GM19023 (cell line): ENCODE results near the gene HTR3C.
"Not testable (repeated sequence)": the region's sequence is repeated elsewhere in the genome, so short reads cannot be mapped to it uniquely, and the experiment has no call there.

ENCODE experiments used
- ATAC-seq: cut with Tn5 transposase; IDR thresholded peaks from one replicate; pipeline ENCODE4 v1.9.1; 2021; ENCODE audit warnings: mild to moderate bottlenecking, moderate library complexity; ENCODE audit not compliant: unreplicated experiment

Gene HTR3C

DNA sequence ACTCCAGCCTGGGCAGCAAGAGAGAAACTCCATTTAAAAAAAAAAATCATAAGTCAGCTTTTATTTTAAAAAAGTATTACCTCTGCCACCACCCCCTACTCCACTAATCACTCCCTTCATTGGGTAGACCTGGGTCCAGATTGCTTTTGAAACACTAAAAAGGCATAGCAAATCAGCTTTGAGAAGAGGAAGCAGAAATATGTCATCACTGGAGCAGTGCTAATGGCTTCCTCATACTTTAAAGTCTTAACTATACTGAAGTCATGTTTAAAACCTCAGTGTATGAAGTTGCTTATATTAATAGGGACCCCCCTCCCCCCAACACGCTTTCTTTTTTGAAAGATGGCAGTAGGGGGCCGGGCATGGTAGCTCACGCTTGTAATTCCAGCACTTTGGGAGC, 22.3 kb upstream of the HTR3C start:
- no peak for ATAC-seq

GRCh38 chr3:184031187-184031792, 21.6 kb upstream of the HTR3C start, which contains the start of gene HTR3D:
TSS of gene HTR3D (plus strand) at chr3:184031742. CDS start at chr3:184031742, 0 bp downstream.
- ATAC-seq, result no peak

DNA sequence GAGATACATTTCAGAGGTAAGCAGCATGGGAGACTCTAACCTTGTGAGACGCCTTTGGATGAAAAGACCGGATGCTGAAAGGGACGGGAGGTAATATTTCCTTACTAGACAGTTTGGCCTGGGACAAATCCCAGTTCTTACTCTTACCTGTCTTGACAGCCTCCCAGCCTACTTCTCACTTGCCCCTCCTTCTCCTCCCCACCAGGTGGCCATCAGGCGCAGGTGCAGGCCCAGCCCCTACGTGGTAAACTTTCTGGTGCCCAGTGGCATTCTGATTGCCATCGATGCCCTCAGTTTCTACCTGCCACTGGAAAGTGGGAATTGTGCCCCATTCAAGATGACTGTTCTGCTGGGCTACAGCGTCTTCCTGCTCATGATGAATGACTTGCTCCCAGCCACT, 15.0 kb upstream of the HTR3C start:
- ATAC-seq, result no peak

GRCh38 chr3:184038307-184038706, 14.5 kb upstream of the HTR3C start:
- not testable (repeated sequence) for ATAC-seq

DNA sequence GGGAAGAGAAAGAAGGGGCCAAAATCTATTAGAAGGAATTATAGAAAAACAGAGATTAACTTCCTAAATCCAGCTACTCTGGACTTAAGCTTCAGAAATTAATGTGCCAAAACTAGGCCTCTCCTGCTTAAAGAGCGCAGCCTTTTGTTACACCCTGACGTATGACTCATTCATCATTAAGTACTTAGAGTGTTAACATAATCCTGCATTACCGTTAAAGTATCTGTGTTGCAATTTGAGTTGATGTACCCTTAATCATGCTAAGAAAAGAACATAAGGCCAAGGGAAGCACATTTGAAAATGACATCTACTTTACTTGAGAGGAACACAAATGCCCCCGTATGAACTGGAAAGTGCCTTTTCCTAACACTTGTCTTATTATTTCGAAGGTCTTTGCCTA, 13.4 kb upstream of the HTR3C start:
- no peak for ATAC-seq

GRCh38 chr3:184040010-184040409, 12.8 kb upstream of the HTR3C start:
- no peak for ATAC-seq

- ATAC-seq, result no peak
Measured at GRCh38 chr3:184042617-184043016, 10.2 kb upstream of the HTR3C start.

- ATAC-seq, result no peak
Measured at GRCh38 chr3:184045995-184046394, 6.9 kb upstream of the HTR3C start.

GRCh38 chr3:184050217-184050847, 2.5 kb upstream of the HTR3C start:
- no peak for ATAC-seq

- no peak for ATAC-seq
Measured at GRCh38 chr3:184058029-184058428, 5.2 kb downstream of the HTR3C start.

- no peak for ATAC-seq
Measured at GRCh38 chr3:184059424-184059823, 6.6 kb downstream of the HTR3C start.

GRCh38 chr3:184062637-184063036, 9.8 kb downstream of the HTR3C start:
- ATAC-seq, result no peak

DNA sequence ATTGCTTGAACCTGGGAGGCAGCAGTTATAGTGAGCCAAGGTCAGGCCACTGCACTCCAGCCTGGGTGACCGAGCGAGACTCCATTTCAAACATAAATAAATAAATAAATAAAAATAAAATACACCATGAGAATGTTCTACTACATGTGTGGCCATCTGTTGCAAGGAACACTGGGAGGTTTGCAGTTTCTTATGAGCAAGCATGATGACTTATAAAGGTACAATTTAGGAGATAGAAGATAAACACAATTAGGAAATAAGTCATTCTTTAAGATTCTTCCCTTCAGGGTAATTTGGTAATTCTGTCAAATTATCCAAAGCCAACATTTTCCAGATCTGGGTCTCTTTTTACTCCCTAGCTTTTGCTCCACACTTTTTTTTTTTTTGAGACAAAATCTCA, 13.4 kb downstream of the HTR3C start:
- ATAC-seq, result no peak

- ATAC-seq, result no peak
Measured at GRCh38 chr3:184067573-184068055, 14.8 kb downstream of the HTR3C start.

- no peak for ATAC-seq
Measured at GRCh38 chr3:184068344-184068743, 15.5 kb downstream of the HTR3C start.

- not testable (repeated sequence) for ATAC-seq
Measured at GRCh38 chr3:184071142-184071541, 18.3 kb downstream of the HTR3C start.

- no peak for ATAC-seq
Measured at GRCh38 chr3:184073621-184074020, 20.8 kb downstream of the HTR3C start.

DNA sequence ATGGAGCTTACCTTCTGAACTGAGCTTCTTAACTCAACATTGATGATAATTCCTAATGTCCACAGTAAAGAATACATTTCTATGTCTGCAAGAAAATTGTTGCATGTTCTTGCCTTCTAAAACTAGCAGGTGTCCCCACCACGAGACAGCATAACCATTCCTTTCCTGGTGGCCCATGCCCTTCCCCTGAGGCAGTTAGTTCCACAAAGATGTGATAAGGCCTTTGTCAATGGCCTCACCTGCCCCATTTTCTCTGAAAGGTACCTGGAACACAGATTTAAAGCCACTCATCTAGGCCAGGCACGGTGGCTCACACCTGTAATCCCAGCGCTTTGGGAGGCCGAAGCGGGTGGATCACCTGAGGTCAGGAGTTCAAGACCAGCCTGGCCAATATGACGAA, 23.1 kb downstream of the HTR3C start:
- ATAC-seq, result no peak

DNA sequence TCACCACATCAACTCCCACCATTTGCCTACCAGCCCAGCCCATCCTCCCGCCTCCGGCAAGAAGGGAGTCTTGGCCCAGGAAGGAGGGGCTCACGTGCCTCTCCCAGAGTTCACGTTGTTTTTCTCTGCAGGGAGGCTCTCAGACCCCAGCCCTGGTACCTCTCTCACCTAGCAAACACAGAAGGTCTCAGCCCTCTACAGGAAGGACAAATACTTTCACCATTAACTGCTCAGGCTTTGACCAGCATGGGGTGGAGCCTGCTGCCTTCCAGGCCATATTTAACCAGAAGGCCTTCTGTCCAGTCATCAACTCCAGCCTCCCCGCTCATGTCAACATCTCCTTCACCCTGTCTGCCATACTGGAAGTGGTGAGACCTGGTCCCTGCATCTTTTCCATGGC, 25.0 kb downstream of the HTR3C start:
- no peak for ATAC-seq

GRCh38 chr3:184078851-184079250, 26.0 kb downstream of the HTR3C start:
- ATAC-seq, result no peak

DNA sequence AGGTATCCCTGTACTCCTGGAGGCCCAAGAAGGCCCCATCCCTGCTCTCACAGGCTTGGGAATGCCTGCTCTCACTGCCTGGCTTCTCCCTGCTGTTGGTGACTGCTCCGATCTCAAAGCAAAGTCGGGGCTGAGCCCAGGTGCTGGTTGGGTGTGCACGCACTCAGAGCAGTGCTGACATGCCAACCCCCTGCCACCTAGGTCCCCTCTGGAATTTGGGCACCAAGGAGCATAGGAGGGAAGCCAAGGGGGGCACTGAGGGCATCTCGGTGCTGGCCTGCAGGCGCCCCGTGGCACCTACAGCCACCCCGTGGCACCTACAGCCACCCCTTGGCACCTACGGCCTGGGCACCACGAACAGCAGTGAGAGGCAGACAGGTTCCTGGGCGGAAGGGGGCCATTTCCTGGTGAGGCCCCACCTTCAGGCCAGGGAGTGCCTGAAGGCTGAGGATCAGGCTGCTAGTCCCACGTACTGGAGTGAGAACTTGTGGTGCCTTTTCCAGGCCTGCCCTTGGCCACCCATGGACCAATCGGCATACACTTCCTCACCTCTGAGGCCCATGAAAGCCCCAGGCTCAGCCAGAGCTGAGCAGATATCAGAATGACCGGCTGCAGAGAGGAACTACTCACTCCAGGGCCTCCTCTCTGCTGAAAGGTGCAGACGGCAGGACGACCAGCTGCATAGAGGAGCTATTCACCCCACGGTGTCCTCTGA, 28.4 kb downstream of the HTR3C start:
- ATAC-seq, result no peak

- ATAC-seq, result no peak
Measured at GRCh38 chr3:184082034-184082433, 29.2 kb downstream of the HTR3C start.
